ENCODE measurements around the gene ATF7IP2. TPM values are rescaled to one million over a fixed set of nuclear protein-coding genes. Genes with fewer than 3 reads are reported as not detected.
A peak's percentile ranks its signal among the peaks of the same experiment; 100 is the strongest.
"Not testable (repeated sequence)": the region's sequence is repeated elsewhere in the genome, so short reads cannot be mapped to it uniquely, and the experiment has no call there.

The ATF7IP2 gene
- total RNA-seq, 1 experiment from 2014 or later = not detected

GRCh38 chr16:10421596-10421995, 35.7 kb downstream of the ATF7IP2 start:
- Histone ChIP-seq H3K4me1 (replicated peaks; ENCODE audit: insufficient read depth) (no peaks in the 10 kb centered on the region), H4K20me1 (ENCODE audit: insufficient read depth) (no peaks in the 10 kb centered on the region), H3K79me2 (ENCODE audit: low read depth) (no peaks in the 10 kb centered on the region), H3K9me2 (ENCODE audit: insufficient read depth) (no peaks in the 10 kb centered on the region), H3K4me3 (no peak overlapping the region), H3K36me3 (ENCODE audit: low read depth) (no peaks in the 10 kb centered on the region), H3K9me3 (ENCODE audit: insufficient read depth, low read depth) (no peaks in the 10 kb centered on the region), H2AFZ (no peak overlapping the region), H3K27ac (no peak overlapping the region), H3F3A (ENCODE audit: insufficient read depth, low read depth) (no peaks in the 10 kb centered on the region), H3K4me2 (no peak overlapping the region), H3K27me3 (ENCODE audit: insufficient read depth, low read depth) (0 out of 2 replicates have a peak, but pooled peaks cover 3% of the 10 kb centered on the region)
- BruUV-seq (replicated peaks) = no TSS peak
- ChIA-PET CTCF (no interaction called here), POLR2A (ENCODE audit: unreplicated experiment) (no interaction called here)
- DNase-seq = no peak
- no peak for TF ChIP-seq CTCF (conservative IDR thresholded peaks at IDR 0.05)
- no peak for TF ChIP-seq EZH2 (IDR thresholded peaks at IDR 0.05; ENCODE audit: low read depth)
- intact Hi-C loops (cut with micrococcal nuclease; ENCODE audit: unreplicated experiment) = no loop called here

GRCh38 chr16:10428433-10429168, 42.7 kb downstream of the ATF7IP2 start:
- CTCF ChIA-PET = no interaction called here
- intact Hi-C loops (cut with micrococcal nuclease; ENCODE audit: unreplicated experiment) = no loop called here
- Histone ChIP-seq H3K4me2 (peak overlapping the region; percentile 31; the same call in 1 of the 2 replicates), H3K9me3 (ENCODE audit: insufficient read depth, low read depth) (no peaks in the 10 kb centered on the region), H2AFZ (no peak overlapping the region), H3K79me2 (ENCODE audit: low read depth) (no peaks in the 10 kb centered on the region), H3K4me3 (no peak overlapping the region), H3F3A (ENCODE audit: insufficient read depth, low read depth) (no peaks in the 10 kb centered on the region), H3K4me1 (replicated peaks; ENCODE audit: insufficient read depth) (peaks cover 6% of the 10 kb centered on the region; the same call in 1 of the 2 replicates), H3K27me3 (ENCODE audit: insufficient read depth, low read depth) (0 out of 2 replicates have a peak, but pooled peaks cover 3% of the 10 kb centered on the region), H3K9me2 (ENCODE audit: insufficient read depth) (no peaks in the 10 kb centered on the region), H3K27ac (peak overlapping the region; percentile 37; the same call in 1 of the 2 replicates), H4K20me1 (ENCODE audit: insufficient read depth) (no peaks in the 10 kb centered on the region), H3K36me3 (ENCODE audit: low read depth) (no peaks in the 10 kb centered on the region)
- POLR2A ChIA-PET (ENCODE audit: unreplicated experiment) = interaction anchor here (0.6 kb wide), 1 partner anchor 8 kb away, joined by 3 read pairs; no protein-coding TSS in a partner anchor
- no TSS peak for BruUV-seq (replicated peaks)
- peak; percentile 18 to 62 for DNase-seq
- TF ChIP-seq EZH2 (IDR thresholded peaks at IDR 0.05; ENCODE audit: low read depth) = no peak
- TF ChIP-seq CTCF (conservative IDR thresholded peaks at IDR 0.05) = no peak

- H2AFZ ChIP-seq; H3K4me3 ChIP-seq; H3K9me2 ChIP-seq (ENCODE audit: insufficient read depth); CTCF ChIA-PET; intact Hi-C loops (cut with micrococcal nuclease; ENCODE audit: unreplicated experiment); H3F3A ChIP-seq (ENCODE audit: insufficient read depth, low read depth); POLR2A ChIA-PET (ENCODE audit: unreplicated experiment); H4K20me1 ChIP-seq (ENCODE audit: insufficient read depth); H3K27me3 ChIP-seq (ENCODE audit: insufficient read depth, low read depth); BruUV-seq (replicated peaks); H3K36me3 ChIP-seq (ENCODE audit: low read depth); H3K4me1 ChIP-seq (replicated peaks; ENCODE audit: insufficient read depth); H3K9me3 ChIP-seq (ENCODE audit: insufficient read depth, low read depth); H3K79me2 ChIP-seq (ENCODE audit: low read depth); DNase-seq: not testable (repeated sequence)
- H3K27ac ChIP-seq = peak overlapping the region; percentile 37; the same call in 1 of the 2 replicates
- 0 out of 2 replicates have a peak overlapping the region, but pooled peaks have one; percentile 31 for H3K4me2 ChIP-seq
Measured at GRCh38 chr16:10429299-10429969, 43.6 kb downstream of the ATF7IP2 start.

Data from PC-9 (cell line).